GM12801 (cell line): Measurements from ENCODE around the gene RNF126.

Experiments
- CTCF ChIP-seq: IDR thresholded peaks from one replicate; pipeline ENCODE4 v1.5.1; 2011; ENCODE audit warnings: control low read depth; ENCODE audit not compliant: insufficient read length; ENCODE audit errors: extremely low read depth

Gene RNF126

GRCh38 chr19:642767-643727, 20.0 kb downstream of the RNF126 start:
- no peak for TF ChIP-seq CTCF

GRCh38 chr19:641702-642101, 21.3 kb downstream of the RNF126 start:
- TF ChIP-seq CTCF, result no peak

- TF ChIP-seq CTCF, result no peak
These were observed 22.3 kb downstream of the RNF126 start for GRCh38 chr19:640606-641189.

GRCh38 chr19:640161-640558, 22.9 kb downstream of the RNF126 start:
- no peak for TF ChIP-seq CTCF

GRCh38 chr19:639253-640160, 23.5 kb downstream of the RNF126 start, which contains the start of gene FGF22:
Gene FGF22 (plus strand): TSS chr19:639879. CDS start chr19:639926, 47 bp downstream.
- no peak for TF ChIP-seq CTCF

GRCh38 chr19:638906-639252, 24.1 kb downstream of the RNF126 start:
- no peak for TF ChIP-seq CTCF

- TF ChIP-seq CTCF, result no peak
These were observed 27.9 kb downstream of the RNF126 start for GRCh38 chr19:634975-635652.
